ENCODE data around the gene GRK1.

Gene GRK1

GRCh38 chr13:113657851-113658741 is 8.9 kb upstream of the GRK1 start, which contains the start of gene ATP4B:
Gene ATP4B (minus strand): TSS chr13:113658198. CDS start chr13:113658144, 54 bp downstream.
- peaks cover 2% of the 10 kb centered on the region for H3K27me3 ChIP-seq (ENCODE audit: insufficient read depth, poor library complexity, severe bottlenecking)
- no peak for TF ChIP-seq CTCF (IDR thresholded peaks at IDR 0.05; ENCODE audit: poor library complexity, severe bottlenecking)
- no peak within 1 kb of the TSS for H3K27ac ChIP-seq (ENCODE audit: poor library complexity, severe bottlenecking)
- no peaks in the 10 kb centered on the region for H3K36me3 ChIP-seq (ENCODE audit: low read depth)
- no peak for ATAC-seq (ENCODE audit: low read depth)
- peaks cover 8% of the 10 kb centered on the region for H3K9me3 ChIP-seq (ENCODE audit: severe bottlenecking)
- DNase-seq (ENCODE audit: low spot score), result peak; percentile 47
- H3K4me3 ChIP-seq (ENCODE audit: severe bottlenecking), result no peak within 1 kb of the TSS
- H3K4me1 ChIP-seq (ENCODE audit: insufficient read depth, poor library complexity, severe bottlenecking), result no peaks in the 10 kb centered on the region

GRCh38 chr13:113658836-113659235 is 8.2 kb upstream of the GRK1 start:
- Histone ChIP-seq H3K27me3 (ENCODE audit: insufficient read depth, poor library complexity, severe bottlenecking) (peaks cover 9% of the 10 kb centered on the region), H3K4me1 (ENCODE audit: insufficient read depth, poor library complexity, severe bottlenecking) (no peaks in the 10 kb centered on the region), H3K27ac (ENCODE audit: poor library complexity, severe bottlenecking) (no peak overlapping the region), H3K36me3 (ENCODE audit: low read depth) (no peaks in the 10 kb centered on the region), H3K4me3 (ENCODE audit: severe bottlenecking) (no peak overlapping the region), H3K9me3 (ENCODE audit: severe bottlenecking) (peaks cover 8% of the 10 kb centered on the region)
- peak; percentile 47 for DNase-seq (ENCODE audit: low spot score)
- TF ChIP-seq CTCF (IDR thresholded peaks at IDR 0.05; ENCODE audit: poor library complexity, severe bottlenecking), result no peak
- no peak for ATAC-seq (ENCODE audit: low read depth)

- no peak for TF ChIP-seq CTCF (IDR thresholded peaks at IDR 0.05; ENCODE audit: poor library complexity, severe bottlenecking)
- Histone ChIP-seq H3K4me3 (ENCODE audit: severe bottlenecking) (no peak overlapping the region), H3K27ac (ENCODE audit: poor library complexity, severe bottlenecking) (no peak overlapping the region), H3K27me3 (ENCODE audit: insufficient read depth, poor library complexity, severe bottlenecking) (peaks cover 12% of the 10 kb centered on the region), H3K9me3 (ENCODE audit: severe bottlenecking) (peaks cover 8% of the 10 kb centered on the region), H3K4me1 (ENCODE audit: insufficient read depth, poor library complexity, severe bottlenecking) (no peaks in the 10 kb centered on the region), H3K36me3 (ENCODE audit: low read depth) (no peaks in the 10 kb centered on the region)
- DNase-seq (ENCODE audit: low spot score), result no peak
- ATAC-seq (ENCODE audit: low read depth), result no peak
Observed at GRCh38 chr13:113659337-113659736, 7.7 kb upstream of the GRK1 start.

- Histone ChIP-seq H3K36me3 (ENCODE audit: low read depth) (no peaks in the 10 kb centered on the region), H3K27me3 (ENCODE audit: insufficient read depth, poor library complexity, severe bottlenecking) (peaks cover 12% of the 10 kb centered on the region), H3K4me3 (ENCODE audit: severe bottlenecking) (no peak overlapping the region), H3K27ac (ENCODE audit: poor library complexity, severe bottlenecking) (no peak overlapping the region), H3K4me1 (ENCODE audit: insufficient read depth, poor library complexity, severe bottlenecking) (no peaks in the 10 kb centered on the region), H3K9me3 (ENCODE audit: severe bottlenecking) (peaks cover 8% of the 10 kb centered on the region)
- no peak for TF ChIP-seq CTCF (IDR thresholded peaks at IDR 0.05; ENCODE audit: poor library complexity, severe bottlenecking)
- DNase-seq (ENCODE audit: low spot score) (no peak), ATAC-seq (ENCODE audit: low read depth) (no peak)
Observed at GRCh38 chr13:113660066-113660465, 7.0 kb upstream of the GRK1 start.

- Histone ChIP-seq H3K4me1 (ENCODE audit: insufficient read depth, poor library complexity, severe bottlenecking) (no peaks in the 10 kb centered on the region), H3K27ac (ENCODE audit: poor library complexity, severe bottlenecking) (no peak overlapping the region), H3K9me3 (ENCODE audit: severe bottlenecking) (peaks cover 8% of the 10 kb centered on the region), H3K36me3 (ENCODE audit: low read depth) (no peaks in the 10 kb centered on the region), H3K4me3 (ENCODE audit: severe bottlenecking) (no peak overlapping the region), H3K27me3 (ENCODE audit: insufficient read depth, poor library complexity, severe bottlenecking) (peaks cover 12% of the 10 kb centered on the region)
- no peak for ATAC-seq (ENCODE audit: low read depth)
- TF ChIP-seq CTCF (IDR thresholded peaks at IDR 0.05; ENCODE audit: poor library complexity, severe bottlenecking), result no peak
- no peak for DNase-seq (ENCODE audit: low spot score)
Observed at GRCh38 chr13:113661509-113661908, 5.5 kb upstream of the GRK1 start.

Measured in RWPE2 (cell line).